Stimulated activated CD8-positive, alpha-beta memory T cell treated with anti-CD3 and anti-CD28 coated beads, Interleukin-12 subunit alpha, Interleukin-12 subunit beta, amount 100 ng/mL, for 24 hours (primary cell): ENCODE data around the gene HSBP1L1.
A peak's percentile ranks its signal among the peaks of the same experiment; 100 is the strongest.

ENCODE experiments used
- DNase-seq: peaks from one replicate; pipeline ENCODE4 v3.0.0-alpha.2; 2020; ENCODE audit errors: extremely low read depth

The HSBP1L1 gene

GRCh38 chr18:79961527-79962291, 2.7 kb upstream of the HSBP1L1 start:
- no peak for DNase-seq

GRCh38 chr18:79962311-79962710, 2.1 kb upstream of the HSBP1L1 start:
- no peak for DNase-seq

- DNase-seq, result peak; percentile 37
Observed at GRCh38 chr18:79962835-79963657, 1.4 kb upstream of the HSBP1L1 start.

- no peak for DNase-seq
Observed at GRCh38 chr18:79963658-79964329, 649 bp upstream of the HSBP1L1 start.

GRCh38 chr18:79965119-79965902, 868 bp downstream of the HSBP1L1 start:
- no peak for DNase-seq

GRCh38 chr18:79970419-79971133, 6.1 kb downstream of the HSBP1L1 start:
- DNase-seq, result no peak

- no peak for DNase-seq
Observed at GRCh38 chr18:79971211-79971952, 6.9 kb downstream of the HSBP1L1 start.

GRCh38 chr18:79971986-79972385, 7.5 kb downstream of the HSBP1L1 start:
- no peak for DNase-seq

GRCh38 chr18:79972720-79973119, 8.3 kb downstream of the HSBP1L1 start:
- no peak for DNase-seq

GRCh38 chr18:79973517-79973916, 9.1 kb downstream of the HSBP1L1 start:
- no peak for DNase-seq

GRCh38 chr18:79974025-79974654, 9.7 kb downstream of the HSBP1L1 start:
- no peak for DNase-seq

GRCh38 chr18:79975043-79975442, 10.6 kb downstream of the HSBP1L1 start:
- no peak for DNase-seq

GRCh38 chr18:79975985-79976680, 11.7 kb downstream of the HSBP1L1 start:
- no peak for DNase-seq

- DNase-seq, result no peak
Observed at GRCh38 chr18:79979843-79980242, 15.4 kb downstream of the HSBP1L1 start.

- DNase-seq, result no peak
Observed at GRCh38 chr18:79980585-79980984, 16.1 kb downstream of the HSBP1L1 start.

GRCh38 chr18:79982736-79983135, 18.3 kb downstream of the HSBP1L1 start:
- DNase-seq, result no peak

GRCh38 chr18:79983253-79983652, 18.8 kb downstream of the HSBP1L1 start:
- no peak for DNase-seq

- DNase-seq, result no peak
Observed at GRCh38 chr18:79983793-79984192, 19.4 kb downstream of the HSBP1L1 start.

GRCh38 chr18:79985172-79985571, 20.7 kb downstream of the HSBP1L1 start:
- no peak for DNase-seq
